Lung (tissue), 16 donors: ENCODE data around the gene JAK3. TPM values are rescaled to one million over a fixed set of nuclear protein-coding genes. Genes with fewer than 3 reads are reported as not detected.
A peak's percentile ranks its signal among the peaks of the same experiment; 100 is the strongest.

ENCODE experiments used
- ATAC-seq: fragments of 200-7000 bp; cut with Tn5 transposase; one replicate; pipeline ENCODE4 v1.9.1; 2020; ENCODE audit warnings: moderate number of reproducible peaks; ENCODE audit not compliant: insufficient read depth, low FRiP score
- DNase-seq, 3 donors: peaks; one replicate each; pipeline ENCODE4 v3.0.0-alpha.2; 2013 to 2017
- H3K27ac ChIP-seq, 2 donors: one replicate each; pipeline ENCODE4 v1.5.1; 2013; ENCODE audit warnings: mild to moderate bottlenecking in 2 of 2, moderate library complexity in 2 of 2, control low read depth in 1 of 2, inconsistent platforms in 1 of 2, low read depth in 1 of 2, low read length in 1 of 2
- H3K27me3 ChIP-seq, 3 donors: one replicate each; pipeline ENCODE4 v1.5.1; 2013; ENCODE audit warnings: low read length in 2 of 3; ENCODE audit not compliant: control insufficient read depth in 3 of 3, insufficient read depth in 3 of 3
- H3K36me3 ChIP-seq, 4 donors: one replicate each; pipeline ENCODE4 v1.5.1; 2013; ENCODE audit warnings: low read length in 4 of 4, mild to moderate bottlenecking in 1 of 4, moderate library complexity in 1 of 4; ENCODE audit not compliant: control insufficient read depth in 4 of 4, insufficient read depth in 4 of 4
- H3K4me1 ChIP-seq, 5 donors: one replicate each; pipeline ENCODE4 v1.5.1; 2013; ENCODE audit warnings: low read length in 5 of 5, mild to moderate bottlenecking in 2 of 5, moderate library complexity in 1 of 5; ENCODE audit not compliant: control insufficient read depth in 5 of 5, insufficient read depth in 5 of 5
- H3K4me3 ChIP-seq: one replicate; pipeline ENCODE4 v1.5.1; 2013; ENCODE audit warnings: mild to moderate bottlenecking, control low read depth, moderate library complexity
- H3K9ac ChIP-seq, 2 donors: one replicate each; pipeline ENCODE4 v1.5.1; 2013; ENCODE audit warnings: low read length in 2 of 2, control low read depth in 1 of 2; ENCODE audit not compliant: insufficient read depth in 1 of 2
- H3K9me3 ChIP-seq, 4 donors: one replicate each; pipeline ENCODE4 v1.5.1; 2013; ENCODE audit warnings: low read length in 3 of 4, mild to moderate bottlenecking in 1 of 4, moderate library complexity in 1 of 4; ENCODE audit not compliant: control insufficient read depth in 4 of 4, insufficient read depth in 3 of 4
- WGBS, 2 donors: extraction: QIAGEN DNeasy Blood & Tissue Kit; methylation state at CpG; one replicate each; pipeline ENCODE4 v1.1.7; 2013; 5-methylcytosine and 5-hydroxymethylcytosine counted together
- long read RNA-seq, 5 donors: transcript quantifications; one replicate each; lab custom pipeline, GENCODE V29; 2026
- polyA plus RNA-seq, 2 donors: library from polyadenylated mRNA; stranded (reverse); fragments of 200-250 nt; gene quantifications; one replicate each; pipeline ENCODE4 v1.2.1, GENCODE V29; 2013
- total RNA-seq, 2 donors: library from RNA; depleted of rRNA in 1 of 2; stranded (reverse); fragments of >200 nt in 1 of 2; gene quantifications; one replicate each; pipeline ENCODE4 v1.2.1, GENCODE V29; 2014 to 2021
- TF ChIP-seq, protein P1 (sequence below): IDR thresholded peaks from 2 replicates; pipeline ENCODE4 v1.5.1; 2012; ENCODE audit warnings: mild to moderate bottlenecking; ENCODE audit errors: control extremely low read depth, extremely low read depth
- donor health status: control.
- donor health status: control.
- donor health status: Bipolar disorder and iron deficiency.
- donor health status: healthy.
- donor health status: DM: yes; HTN: yes; CAD: no.

JAK3 gene
- 10 to 100 TPM; 17.3 to 18.8 TPM for total RNA-seq
- 10 to 100 TPM in 1 of 2 donors, 1 to 10 TPM in 1; 5.2 to 32.5 TPM for polyA plus RNA-seq
- long read RNA-seq, donor 1: 0 reads
- long read RNA-seq, donor 2, partial matches to known transcripts: 239 of 239 reads
- long read RNA-seq, donor 2, other reads (novel, unspliced or antisense): 0 of 239 reads
- long read RNA-seq, donor 3: 0 reads
- long read RNA-seq, donor 4: 0 reads
- long read RNA-seq, donor 5: 0 reads

GRCh38 chr19:17847538-17848366 is at the start of gene JAK3:
JAK3 (minus strand) TSS chr19:17847982; CDS start chr19:17844417, 3,565 bp downstream.
- H3K4me3 ChIP-seq: peak within 1 kb of the TSS; percentile 5
- DNase-seq (peak; percentile 86 to 88 (median 87)), ATAC-seq (peak; percentile 57)
- H3K36me3 ChIP-seq: peaks cover 0 to 6% (median 0%) of the 10 kb centered on the region in 4 donors
- no peaks in the 10 kb centered on the region for H3K9me3 ChIP-seq
- no peak within 1 kb of the TSS for H3K9ac ChIP-seq
- 4 to 6% methylated on average over 40 of the region's 40 CpGs for WGBS, 2 donors
- peaks cover 0 to 7% (median 0%) of the 10 kb centered on the region in 5 donors for H3K4me1 ChIP-seq
- peaks cover 0 to 10% (median 0%) of the 10 kb centered on the region in 3 donors for H3K27me3 ChIP-seq
- H3K27ac ChIP-seq: peak within 1 kb of the TSS in 1 of 2 donors; percentile 50
- TF ChIP-seq, protein P1, sequence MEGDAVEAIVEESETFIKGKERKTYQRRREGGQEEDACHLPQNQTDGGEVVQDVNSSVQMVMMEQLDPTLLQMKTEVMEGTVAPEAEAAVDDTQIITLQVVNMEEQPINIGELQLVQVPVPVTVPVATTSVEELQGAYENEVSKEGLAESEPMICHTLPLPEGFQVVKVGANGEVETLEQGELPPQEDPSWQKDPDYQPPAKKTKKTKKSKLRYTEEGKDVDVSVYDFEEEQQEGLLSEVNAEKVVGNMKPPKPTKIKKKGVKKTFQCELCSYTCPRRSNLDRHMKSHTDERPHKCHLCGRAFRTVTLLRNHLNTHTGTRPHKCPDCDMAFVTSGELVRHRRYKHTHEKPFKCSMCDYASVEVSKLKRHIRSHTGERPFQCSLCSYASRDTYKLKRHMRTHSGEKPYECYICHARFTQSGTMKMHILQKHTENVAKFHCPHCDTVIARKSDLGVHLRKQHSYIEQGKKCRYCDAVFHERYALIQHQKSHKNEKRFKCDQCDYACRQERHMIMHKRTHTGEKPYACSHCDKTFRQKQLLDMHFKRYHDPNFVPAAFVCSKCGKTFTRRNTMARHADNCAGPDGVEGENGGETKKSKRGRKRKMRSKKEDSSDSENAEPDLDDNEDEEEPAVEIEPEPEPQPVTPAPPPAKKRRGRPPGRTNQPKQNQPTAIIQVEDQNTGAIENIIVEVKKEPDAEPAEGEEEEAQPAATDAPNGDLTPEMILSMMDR: no peak

GRCh38 chr19:17893766-17894165 is 46.0 kb upstream of the JAK3 start:
- Histone ChIP-seq H3K4me1 (no peaks in the 10 kb centered on the region), H3K9me3 (peaks cover 0 to 11% (median 0%) of the 10 kb centered on the region in 4 donors), H3K27ac (no peak overlapping the region), H3K4me3 (no peak overlapping the region), H3K36me3 (no peaks in the 10 kb centered on the region), H3K9ac (no peak overlapping the region), H3K27me3 (no peaks in the 10 kb centered on the region)
- DNase-seq (no peak), ATAC-seq (no peak)
- TF ChIP-seq, protein P1: no peak
- 81 to 88% methylated on average over 9 of the region's 9 CpGs for WGBS, 2 donors

GRCh38 chr19:17889609-17890214 is 41.9 kb upstream of the JAK3 start:
- no peak overlapping the region for H3K9ac ChIP-seq
- H3K4me1 ChIP-seq: no peaks in the 10 kb centered on the region
- TF ChIP-seq, protein P1: no peak
- H3K36me3 ChIP-seq: no peaks in the 10 kb centered on the region
- H3K27me3 ChIP-seq: no peaks in the 10 kb centered on the region
- H3K4me3 ChIP-seq: no peak overlapping the region
- WGBS, 2 donors: 40 to 60% methylated on average over 18 of the region's 18 CpGs
- peaks cover 0 to 15% (median 0%) of the 10 kb centered on the region in 4 donors for H3K9me3 ChIP-seq
- DNase-seq (peak; percentile 51 to 74 (median 70)), ATAC-seq (no peak)
- no peak overlapping the region for H3K27ac ChIP-seq
